ENCODE measurements around the gene EME2. TPM values are rescaled to one million over a fixed set of nuclear protein-coding genes. Genes with fewer than 3 reads are reported as not detected.

The EME2 gene
- total RNA-seq, 1 donor from 2014 or later: 35.9 TPM

DNA sequence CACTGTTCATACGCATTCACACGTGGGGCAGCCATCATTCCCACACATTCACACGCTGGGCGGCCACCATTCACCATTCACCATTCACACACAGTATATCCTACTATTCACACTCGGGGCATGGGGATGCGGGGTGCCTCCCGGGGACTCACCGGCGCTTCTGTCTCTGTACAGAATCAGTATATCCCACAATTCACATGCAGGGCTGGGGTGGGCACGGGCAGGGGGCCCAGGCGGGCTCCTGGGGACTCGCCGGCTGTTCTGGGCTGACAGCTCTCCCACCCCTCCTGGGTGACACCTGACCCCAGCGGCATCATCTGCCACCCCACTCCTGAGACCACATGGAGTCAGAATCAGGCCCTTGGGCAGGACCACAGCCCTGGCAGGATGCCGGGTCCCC, 10.9 kb upstream of the EME2 start:
- no peaks in the 10 kb centered on the region for H3K9me3 Mint-ChIP-seq
- H3K4me3 Mint-ChIP-seq: no peak overlapping the region
- H3K27ac Mint-ChIP-seq: no peak overlapping the region
- H3K4me1 Mint-ChIP-seq (ENCODE audit: unreplicated experiment): no peaks in the 10 kb centered on the region
- TF ChIP-seq, protein P1, sequence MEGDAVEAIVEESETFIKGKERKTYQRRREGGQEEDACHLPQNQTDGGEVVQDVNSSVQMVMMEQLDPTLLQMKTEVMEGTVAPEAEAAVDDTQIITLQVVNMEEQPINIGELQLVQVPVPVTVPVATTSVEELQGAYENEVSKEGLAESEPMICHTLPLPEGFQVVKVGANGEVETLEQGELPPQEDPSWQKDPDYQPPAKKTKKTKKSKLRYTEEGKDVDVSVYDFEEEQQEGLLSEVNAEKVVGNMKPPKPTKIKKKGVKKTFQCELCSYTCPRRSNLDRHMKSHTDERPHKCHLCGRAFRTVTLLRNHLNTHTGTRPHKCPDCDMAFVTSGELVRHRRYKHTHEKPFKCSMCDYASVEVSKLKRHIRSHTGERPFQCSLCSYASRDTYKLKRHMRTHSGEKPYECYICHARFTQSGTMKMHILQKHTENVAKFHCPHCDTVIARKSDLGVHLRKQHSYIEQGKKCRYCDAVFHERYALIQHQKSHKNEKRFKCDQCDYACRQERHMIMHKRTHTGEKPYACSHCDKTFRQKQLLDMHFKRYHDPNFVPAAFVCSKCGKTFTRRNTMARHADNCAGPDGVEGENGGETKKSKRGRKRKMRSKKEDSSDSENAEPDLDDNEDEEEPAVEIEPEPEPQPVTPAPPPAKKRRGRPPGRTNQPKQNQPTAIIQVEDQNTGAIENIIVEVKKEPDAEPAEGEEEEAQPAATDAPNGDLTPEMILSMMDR (conservative IDR thresholded peaks at IDR 0.05): no peak
- no peaks in the 10 kb centered on the region for H3K36me3 Mint-ChIP-seq
- H3K27me3 Mint-ChIP-seq: no peaks in the 10 kb centered on the region
- no peak for DNase-seq (ENCODE audit: extremely low spot score, unreplicated experiment)

DNA sequence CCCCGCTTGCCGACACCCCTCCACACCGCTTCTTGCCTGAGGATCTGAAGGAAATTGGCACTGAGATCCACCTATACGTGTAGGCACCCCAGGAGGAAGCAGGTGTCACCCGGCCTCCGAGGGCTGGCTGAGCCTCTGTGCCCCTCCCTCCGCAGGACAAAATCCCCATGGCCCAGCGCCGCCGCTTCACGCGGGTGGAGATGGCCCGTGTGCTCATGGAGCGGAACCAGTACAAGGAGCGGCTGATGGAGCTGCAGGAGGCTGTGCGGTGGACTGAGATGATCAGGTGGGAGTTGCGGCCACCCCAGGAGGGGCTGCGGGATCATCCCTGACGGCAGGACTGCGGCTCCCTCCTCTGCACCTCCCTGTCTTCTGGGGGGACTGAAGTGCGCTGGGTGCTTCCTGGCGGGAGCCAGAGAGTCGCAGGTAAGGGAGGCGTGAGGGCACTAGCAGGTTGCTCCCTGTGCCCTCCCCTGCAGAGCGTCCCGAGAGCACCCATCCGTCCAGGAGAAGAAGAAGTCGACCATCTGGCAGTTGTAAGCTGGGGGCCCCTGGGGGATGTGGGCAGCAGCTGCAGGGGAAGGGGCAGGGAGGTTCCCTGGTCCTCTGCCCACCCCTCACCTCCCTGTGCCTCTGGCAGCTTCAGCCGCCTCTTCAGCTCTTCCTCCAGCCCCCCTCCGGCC, 10.3 kb upstream of the EME2 start:
- Mint-ChIP-seq H3K9me3 (no peaks in the 10 kb centered on the region), H3K27ac (no peak overlapping the region), H3K4me3 (no peak overlapping the region)

DNA sequence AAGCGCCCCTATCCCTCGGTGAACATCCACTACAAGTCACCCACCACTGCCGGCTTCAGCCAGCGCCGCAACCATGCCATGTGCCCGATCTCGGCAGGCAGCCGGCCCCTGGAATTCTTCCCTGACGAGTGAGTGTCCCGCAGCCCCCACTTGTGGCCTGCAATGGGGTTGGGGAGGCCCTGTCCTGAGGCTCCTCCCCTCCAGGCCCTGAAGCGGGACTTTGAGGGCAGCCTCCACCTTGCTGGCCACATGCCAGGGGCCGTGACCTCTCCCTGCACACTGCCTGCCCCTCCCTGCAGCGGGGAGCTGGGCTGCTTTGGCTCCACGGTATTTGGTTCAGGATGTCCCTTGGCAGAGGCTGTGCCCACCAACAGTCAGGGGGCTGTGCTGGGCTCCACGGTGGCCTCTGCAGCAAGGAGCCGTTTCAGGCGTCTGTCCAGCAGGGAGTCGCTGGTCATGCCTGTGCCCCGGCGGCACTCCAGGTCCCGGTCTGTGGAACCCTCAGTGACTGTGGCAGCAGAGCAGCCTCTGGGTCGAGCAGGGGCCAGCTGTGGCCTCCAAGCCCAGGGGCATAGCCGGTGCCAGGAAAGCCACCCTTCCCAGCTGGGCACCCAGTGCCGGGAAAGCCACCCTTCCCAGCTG, 9.6 kb upstream of the EME2 start:
- no peaks in the 10 kb centered on the region for H3K36me3 Mint-ChIP-seq
- TF ChIP-seq, protein P1 (conservative IDR thresholded peaks at IDR 0.05): no peak
- H3K4me3 Mint-ChIP-seq: no peak overlapping the region
- no peak overlapping the region for H3K27ac Mint-ChIP-seq
- H3K9me3 Mint-ChIP-seq: no peaks in the 10 kb centered on the region
- no peak for DNase-seq (ENCODE audit: extremely low spot score, unreplicated experiment)
- no peaks in the 10 kb centered on the region for H3K27me3 Mint-ChIP-seq
- no peaks in the 10 kb centered on the region for H3K4me1 Mint-ChIP-seq (ENCODE audit: unreplicated experiment)

More for the DNA sequence above, 10.3 kb upstream of the EME2 start:
- no peak for DNase-seq (ENCODE audit: extremely low spot score, unreplicated experiment)
- no peaks in the 10 kb centered on the region for H3K4me1 Mint-ChIP-seq (ENCODE audit: unreplicated experiment)
- TF ChIP-seq, protein P1 (conservative IDR thresholded peaks at IDR 0.05): no peak
- H3K27me3 Mint-ChIP-seq: no peaks in the 10 kb centered on the region
- no peaks in the 10 kb centered on the region for H3K36me3 Mint-ChIP-seq

DNA sequence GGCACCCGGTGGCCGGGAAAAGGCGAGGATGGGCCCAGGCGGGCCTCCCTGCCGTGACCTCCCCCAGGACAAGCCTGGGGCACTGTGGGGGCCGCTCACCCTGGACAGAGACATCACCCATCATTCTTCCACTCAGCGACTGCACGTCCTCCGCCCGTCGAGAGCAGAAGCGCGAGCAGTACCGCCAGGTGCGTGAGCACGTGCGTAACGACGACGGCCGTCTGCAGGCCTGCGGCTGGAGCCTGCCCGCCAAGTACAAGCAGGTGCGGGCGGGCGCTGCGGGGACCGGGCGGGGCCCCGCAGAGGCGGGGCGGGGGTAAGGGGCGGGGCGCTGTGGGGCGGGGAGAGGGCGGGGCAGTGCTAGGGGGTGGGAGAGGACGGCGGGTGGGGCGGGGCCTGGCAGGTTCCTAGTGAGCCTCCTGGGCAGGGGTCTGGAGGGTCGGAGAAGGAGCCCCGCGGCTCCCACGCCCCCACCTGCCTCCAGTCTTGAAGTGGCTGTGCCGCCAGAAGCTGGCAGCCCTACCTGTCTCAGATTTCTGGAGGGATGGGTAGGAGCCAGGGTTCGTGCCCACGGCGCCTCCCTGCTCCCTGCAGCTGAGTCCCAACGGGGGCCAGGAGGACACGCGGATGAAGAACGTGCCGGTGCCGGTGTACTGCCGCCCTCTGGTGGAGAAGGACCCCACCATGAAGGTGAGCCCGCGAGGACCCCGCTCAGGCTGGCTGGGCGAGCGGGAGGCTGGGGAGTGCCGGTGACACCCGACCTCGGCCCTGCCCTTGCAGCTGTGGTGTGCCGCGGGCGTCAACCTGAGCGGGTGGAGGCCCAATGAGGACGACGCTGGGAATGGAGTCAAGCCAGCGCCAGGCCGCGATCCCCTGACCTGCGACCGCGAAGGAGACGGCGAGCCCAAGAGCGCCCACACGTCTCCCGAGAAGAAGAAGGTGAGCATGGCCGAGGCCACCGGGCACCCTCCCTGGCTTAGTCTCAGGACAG, 8.8 kb upstream of the EME2 start:
- Mint-ChIP-seq H3K27ac (no peak overlapping the region), H3K9me3 (no peaks in the 10 kb centered on the region), H3K4me1 (ENCODE audit: unreplicated experiment) (no peaks in the 10 kb centered on the region), H3K36me3 (no peaks in the 10 kb centered on the region), H3K27me3 (no peaks in the 10 kb centered on the region), H3K4me3 (no peak overlapping the region)
- TF ChIP-seq, protein P1 (conservative IDR thresholded peaks at IDR 0.05): peak; percentile 69
- DNase-seq (ENCODE audit: extremely low spot score, unreplicated experiment): no peak

DNA sequence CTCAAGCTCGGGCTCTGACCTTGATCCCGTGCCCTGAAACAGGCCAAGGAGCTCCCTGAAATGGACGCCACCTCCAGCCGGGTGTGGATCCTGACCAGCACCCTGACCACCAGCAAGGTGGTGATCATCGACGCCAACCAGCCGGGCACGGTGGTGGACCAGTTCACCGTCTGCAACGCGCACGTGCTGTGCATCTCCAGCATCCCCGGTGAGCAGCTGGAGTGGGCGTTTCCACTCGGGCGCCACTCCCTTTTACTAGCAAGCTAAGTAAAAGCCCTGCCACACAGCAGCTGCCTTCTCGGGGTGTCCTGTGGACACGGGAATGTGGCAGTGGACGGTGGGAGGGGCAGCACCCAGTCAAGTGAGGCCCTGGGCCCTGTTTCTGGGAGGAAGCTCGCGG, 7.6 kb upstream of the EME2 start:
- H3K4me3 Mint-ChIP-seq: no peak overlapping the region
- TF ChIP-seq, protein P1 (conservative IDR thresholded peaks at IDR 0.05): no peak
- H3K36me3 Mint-ChIP-seq: no peaks in the 10 kb centered on the region
- no peak for DNase-seq (ENCODE audit: extremely low spot score, unreplicated experiment)
- H3K27me3 Mint-ChIP-seq: no peaks in the 10 kb centered on the region
- H3K27ac Mint-ChIP-seq: no peak overlapping the region
- no peaks in the 10 kb centered on the region for H3K9me3 Mint-ChIP-seq
- H3K4me1 Mint-ChIP-seq (ENCODE audit: unreplicated experiment): no peaks in the 10 kb centered on the region

Data from type B pancreatic cell (in vitro differentiated cells).